Mesenchymal stem cell (in vitro differentiated cells and primary cell): Measurements from ENCODE around the gene STK4.

ENCODE experiments used
- DNase-seq: peaks from one replicate; pipeline ENCODE4 v3.0.0-alpha.2; 2013
- H2AFZ ChIP-seq: one replicate; pipeline ENCODE4 v1.6.1; 2013; ENCODE audit warnings: low read depth, mild to moderate bottlenecking, control low read depth, inconsistent platforms, low read length, moderate library complexity
- H2AK5ac ChIP-seq: 2 replicates; pipeline ENCODE4 v1.6.1; 2013; ENCODE audit warnings: low read length, moderate library complexity, mild to moderate bottlenecking, inconsistent platforms; ENCODE audit not compliant: severe bottlenecking
- H2BK120ac ChIP-seq: one replicate; pipeline ENCODE4 v1.6.1; 2013; ENCODE audit warnings: low read depth, mild to moderate bottlenecking, inconsistent platforms, low read length, moderate library complexity
- H2BK12ac ChIP-seq, 2 experiments: one replicate each; pipeline ENCODE4 v1.6.1; 2013; ENCODE audit warnings: inconsistent platforms in 2 of 2, low read length in 2 of 2, mild to moderate bottlenecking in 2 of 2, moderate library complexity in 2 of 2, control low read depth in 1 of 2
- H2BK15ac ChIP-seq: one replicate; pipeline ENCODE4 v1.6.1; 2013; ENCODE audit warnings: mild to moderate bottlenecking, low read depth, inconsistent platforms; ENCODE audit not compliant: poor library complexity, severe bottlenecking
- H2BK5ac ChIP-seq: 2 replicates; pipeline ENCODE4 v1.6.1; 2013; ENCODE audit warnings: low read depth, mild to moderate bottlenecking, low read length, control low read depth, inconsistent platforms; ENCODE audit not compliant: poor library complexity, severe bottlenecking
- H3K14ac ChIP-seq, 2 experiments: one replicate each; pipeline ENCODE4 v1.6.1; 2013; ENCODE audit warnings: inconsistent platforms in 2 of 2, low read length in 2 of 2, control low read depth in 1 of 2, mild to moderate bottlenecking in 1 of 2, moderate library complexity in 1 of 2
- H3K18ac ChIP-seq, 2 experiments: one replicate each; pipeline ENCODE4 v1.6.1; 2013; ENCODE audit warnings: inconsistent platforms in 2 of 2, low read length in 2 of 2, control low read depth in 1 of 2, low read depth in 1 of 2, mild to moderate bottlenecking in 1 of 2
- H3K23ac ChIP-seq, 2 experiments: one replicate each; pipeline ENCODE4 v1.6.1; 2013; ENCODE audit warnings: inconsistent platforms in 2 of 2, low read length in 2 of 2, mild to moderate bottlenecking in 2 of 2, moderate library complexity in 2 of 2, control low read depth in 1 of 2
- H3K27ac ChIP-seq: 2 replicates; pipeline ENCODE4 v1.5.1; 2013; ENCODE audit warnings: mild to moderate bottlenecking, moderate library complexity, low read length, control low read depth, inconsistent platforms; ENCODE audit not compliant: poor library complexity, severe bottlenecking
- H3K27me3 ChIP-seq, 2 experiments: 2 replicates each; pipeline versions ENCODE4 v1.6.1 to v1.7.0; 2013; ENCODE audit warnings: low read length in 2 of 2, mild to moderate bottlenecking in 2 of 2, moderate library complexity in 2 of 2, control low read depth in 1 of 2, inconsistent platforms in 1 of 2; ENCODE audit not compliant: control insufficient read depth in 1 of 2, insufficient read depth in 1 of 2
- H3K36me3 ChIP-seq, 2 experiments: 2 replicates each; pipeline versions ENCODE4 v1.6.1 to v1.7.0; 2013; ENCODE audit warnings: low read length in 2 of 2, control low read depth in 1 of 2, inconsistent platforms in 1 of 2, low read depth in 1 of 2, mild to moderate bottlenecking in 1 of 2; ENCODE audit not compliant: insufficient read depth in 2 of 2, control insufficient read depth in 1 of 2
- H3K4ac ChIP-seq, 2 experiments: one replicate each; pipeline ENCODE4 v1.6.1; 2013; ENCODE audit warnings: inconsistent platforms in 2 of 2, low read length in 2 of 2, mild to moderate bottlenecking in 2 of 2, moderate library complexity in 2 of 2, control low read depth in 1 of 2, low read depth in 1 of 2
- H3K4me1 ChIP-seq: 2 replicates; pipeline ENCODE4 v1.6.1; 2013; ENCODE audit warnings: low read depth, low read length, control low read depth; ENCODE audit not compliant: control insufficient read depth, insufficient read depth
- H3K4me2 ChIP-seq: 2 replicates; pipeline ENCODE4 v1.6.1; 2013; ENCODE audit warnings: low read length, mild to moderate bottlenecking, inconsistent platforms; ENCODE audit not compliant: poor library complexity, severe bottlenecking
- H3K4me3 ChIP-seq, 2 experiments: 2 replicates each; pipeline versions ENCODE4 v1.5.1 to v1.7.0; 2013; ENCODE audit warnings: low read length in 2 of 2, mild to moderate bottlenecking in 2 of 2, control low read depth in 1 of 2, low read depth in 1 of 2; ENCODE audit not compliant: insufficient read depth in 1 of 2
- H3K79me1 ChIP-seq: replicated peaks from 2 replicates; pipeline ENCODE4 v1.6.1; 2013; ENCODE audit warnings: mild to moderate bottlenecking, control low read depth, low read length, inconsistent platforms; ENCODE audit not compliant: poor library complexity, severe bottlenecking
- H3K9ac ChIP-seq: 2 replicates; pipeline ENCODE4 v1.7.0; 2013; ENCODE audit warnings: mild to moderate bottlenecking, low read length, moderate library complexity
- H3K9me3 ChIP-seq: 2 replicates; pipeline ENCODE4 v1.7.0; 2013; ENCODE audit warnings: mild to moderate bottlenecking, low read length; ENCODE audit not compliant: control insufficient read depth
- H4K8ac ChIP-seq: one replicate; pipeline ENCODE4 v1.6.1; 2013; ENCODE audit warnings: inconsistent platforms, mild to moderate bottlenecking, low read length, moderate library complexity
- H4K91ac ChIP-seq: one replicate; pipeline ENCODE4 v1.6.1; 2013; ENCODE audit warnings: mild to moderate bottlenecking, low read length, inconsistent platforms
- WGBS: methylation state at CpG from one replicate; pipeline ENCODE4 v1.1.7; 2013; ENCODE audit warnings: mixed read lengths; 5-methylcytosine and 5-hydroxymethylcytosine counted together

Gene STK4

GRCh38 chr20:44930517-44931168, 35.7 kb upstream of the STK4 start:
- Histone ChIP-seq H2BK5ac (no peak overlapping the region), H3K79me1 (peaks cover 1% of the 10 kb centered on the region), H2AFZ (no peak overlapping the region), H3K27me3 (no peaks in the 10 kb centered on the region), H2BK15ac (no peak overlapping the region), H3K9ac (no peak overlapping the region), H4K91ac (no peak overlapping the region), H3K4me3 (no peak overlapping the region), H3K4me2 (no peak overlapping the region), H3K36me3 (peaks cover 34 to 47% of the 10 kb centered on the region in 2 experiments), H2BK12ac (no peak overlapping the region), H3K14ac (no peak overlapping the region), H3K23ac (no peak overlapping the region), H3K9me3 (no peaks in the 10 kb centered on the region), H2BK120ac (no peak overlapping the region), H3K4me1 (no peaks in the 10 kb centered on the region), H3K27ac (no peak overlapping the region), H4K8ac (no peak overlapping the region), H3K18ac (no peak overlapping the region), H3K4ac (no peak overlapping the region), H2AK5ac (no peak overlapping the region)
- 98% methylated on average over 17 of the region's 18 CpGs for WGBS
- no peak for DNase-seq

- Histone ChIP-seq H3K36me3 (peaks cover 41 to 55% of the 10 kb centered on the region in 2 experiments), H3K4me1 (no peaks in the 10 kb centered on the region), H3K9ac (no peak overlapping the region), H3K14ac (no peak overlapping the region), H3K27ac (no peak overlapping the region), H2AK5ac (no peak overlapping the region), H3K18ac (no peak overlapping the region), H2BK5ac (no peak overlapping the region), H2BK15ac (no peak overlapping the region), H3K23ac (no peak overlapping the region), H3K4me3 (no peak overlapping the region), H3K4me2 (no peak overlapping the region), H4K8ac (no peak overlapping the region), H3K4ac (no peak overlapping the region), H2AFZ (no peak overlapping the region), H3K79me1 (peaks cover 1% of the 10 kb centered on the region), H2BK120ac (no peak overlapping the region), H4K91ac (no peak overlapping the region), H2BK12ac (no peak overlapping the region), H3K27me3 (no peaks in the 10 kb centered on the region), H3K9me3 (no peaks in the 10 kb centered on the region)
- WGBS, result 94% methylated on average over 3 of the region's 3 CpGs
- DNase-seq, result no peak
These were observed 34.4 kb upstream of the STK4 start for GRCh38 chr20:44931911-44932310.

- Histone ChIP-seq H3K27me3 (no peaks in the 10 kb centered on the region), H3K9me3 (no peaks in the 10 kb centered on the region), H3K27ac (no peak overlapping the region), H4K8ac (no peak overlapping the region), H2AK5ac (no peak overlapping the region), H3K79me1 (peaks cover 3% of the 10 kb centered on the region), H3K9ac (no peak overlapping the region), H4K91ac (no peak overlapping the region), H3K36me3 (peaks cover 48 to 62% of the 10 kb centered on the region in 2 experiments), H2BK120ac (no peak overlapping the region), H2BK15ac (no peak overlapping the region), H3K14ac (no peak overlapping the region), H3K18ac (no peak overlapping the region), H3K4me2 (no peak overlapping the region), H2AFZ (no peak overlapping the region), H3K4ac (no peak overlapping the region), H3K4me1 (no peaks in the 10 kb centered on the region), H2BK12ac (no peak overlapping the region), H3K4me3 (peak overlapping the region in 1 of 2 experiments; percentile 9), H2BK5ac (no peak overlapping the region), H3K23ac (no peak overlapping the region)
- WGBS, result 98% methylated on average over 8 of the region's 8 CpGs
- no peak for DNase-seq
These were observed 33.4 kb upstream of the STK4 start for GRCh38 chr20:44932916-44933315.

- WGBS, result 96% methylated on average over 10 of the region's 10 CpGs
- H3K4me1 ChIP-seq, result peaks cover 6% of the 10 kb centered on the region
- no peak for DNase-seq
- H4K8ac ChIP-seq, result no peak overlapping the region
- H3K27me3 ChIP-seq, result no peaks in the 10 kb centered on the region
- no peak overlapping the region for H2BK5ac ChIP-seq
- no peak overlapping the region for H3K27ac ChIP-seq
- H3K36me3 ChIP-seq, result peaks cover 66 to 77% of the 10 kb centered on the region in 2 experiments
- H2BK120ac ChIP-seq, result no peak overlapping the region
- no peak overlapping the region for H2AFZ ChIP-seq
- H2AK5ac ChIP-seq, result no peak overlapping the region
- no peak overlapping the region for H3K9ac ChIP-seq
- H3K23ac ChIP-seq, result no peak overlapping the region
- H3K4me2 ChIP-seq, result no peak overlapping the region
- no peaks in the 10 kb centered on the region for H3K9me3 ChIP-seq
- H3K79me1 ChIP-seq, result peaks cover 6% of the 10 kb centered on the region
- H3K4ac ChIP-seq, result no peak overlapping the region
- H2BK15ac ChIP-seq, result no peak overlapping the region
- H3K18ac ChIP-seq, result no peak overlapping the region
- H4K91ac ChIP-seq, result no peak overlapping the region
- no peak overlapping the region for H2BK12ac ChIP-seq
- no peak overlapping the region for H3K4me3 ChIP-seq
- H3K14ac ChIP-seq, result no peak overlapping the region
These were observed 29.8 kb upstream of the STK4 start for GRCh38 chr20:44936510-44936909.
